Kidney (tissue), 14 donors: ENCODE measurements around the gene CYP11A1. TPM values are rescaled to one million over a fixed set of nuclear protein-coding genes. Genes with fewer than 3 reads are reported as not detected.

ENCODE experiments used
- DNase-seq, 5 donors: peaks; one replicate each; pipeline ENCODE4 v3.0.0-alpha.2; 2013 to 2020
- FAIRE-seq: peaks from 2 replicates; lab custom pipeline; 2012; peaks lifted over from hg19 to GRCh38; lab: Jason Lieb, UNC
- H3K27ac ChIP-seq, 2 donors: one replicate each; pipeline ENCODE4 v1.7.0; 2013; ENCODE audit warnings: low read depth in 2 of 2, low read length in 2 of 2, inconsistent platforms in 1 of 2
- H3K27me3 ChIP-seq: one replicate; pipeline ENCODE4 v1.7.1; 2013; ENCODE audit warnings: low read length, inconsistent platforms; ENCODE audit not compliant: control insufficient read depth, insufficient read depth
- H3K36me3 ChIP-seq, 3 donors: one replicate each; pipeline versions ENCODE4 v1.7.0 to v1.7.1; 2013; ENCODE audit warnings: low read length in 3 of 3, control low read depth in 1 of 3, inconsistent platforms in 1 of 3; ENCODE audit not compliant: insufficient read depth in 3 of 3, control insufficient read depth in 2 of 3
- H3K4me1 ChIP-seq, 3 donors: one replicate each; pipeline versions ENCODE4 v1.7.0 to v1.7.1; 2013; ENCODE audit warnings: low read length in 3 of 3, inconsistent platforms in 1 of 3, low read depth in 1 of 3; ENCODE audit not compliant: control insufficient read depth in 2 of 3, insufficient read depth in 2 of 3
- H3K4me3 ChIP-seq, 3 donors: one replicate each; pipeline versions ENCODE4 v1.7.0 to v1.8.1; 2013; ENCODE audit warnings: low read length in 3 of 3, control low read depth in 1 of 3, inconsistent platforms in 1 of 3
- H3K9ac ChIP-seq, 3 donors: one replicate each; pipeline versions ENCODE4 v1.7.0 to v1.7.1; 2013; ENCODE audit warnings: low read length in 3 of 3, control low read depth in 1 of 3, inconsistent platforms in 1 of 3
- H3K9me3 ChIP-seq, 3 donors: one replicate each; pipeline versions ENCODE4 v1.7.0 to v1.7.1; 2013; ENCODE audit warnings: low read length in 3 of 3, control low read depth in 1 of 3, inconsistent platforms in 1 of 3; ENCODE audit not compliant: control insufficient read depth in 2 of 3, insufficient read depth in 1 of 3
- intact Hi-C: fragments of 100-400 bp; cut with DNase I; formaldehyde crosslinking; loops from one replicate; pipeline ENCODE4 v1.11.1; 2022
- polyA plus RNA-seq: library from polyadenylated mRNA; stranded (reverse); fragments of 350-450 nt; fragmentation: Illumina TruSeq; extraction: RNeasy Lipid Tissue Mini Kit (QIAGEN cat#74804); gene quantifications from one replicate; pipeline ENCODE4 v1.2.3, GENCODE V29; 2014; ENCODE audit warnings: low read depth, low replicate concordance; ENCODE audit not compliant: insufficient read depth
- total RNA-seq: library from RNA; stranded (reverse); fragmentation: NEBNext Ultra II Directional; extraction: Animal tissue kit (Norgen Biotek cat#: 25700); gene quantifications from one replicate; pipeline ENCODE4 v1.2.1, GENCODE V29; 2021
- TF ChIP-seq, protein P1 (sequence below): IDR thresholded peaks from 3 replicates; pipeline ENCODE4 v1.5.1; 2012; ENCODE audit warnings: mild to moderate bottlenecking, moderate library complexity, borderline replicate concordance; ENCODE audit not compliant: insufficient read depth; ENCODE audit errors: extremely low read depth
- donor health status: control.
- donor health status: control.
- donor health status: control.
- donor health status: control.
- donor health status: control.
- donor health status: DM: yes; HTN: yes; CAD: no.
- donor health status: Normal renal cell carcinoma (clear cell type).

CYP11A1 gene
- total and polyA plus RNA-seq, 2 donors from 2014 or later: 0.13 to 2.7 TPM

DNA sequence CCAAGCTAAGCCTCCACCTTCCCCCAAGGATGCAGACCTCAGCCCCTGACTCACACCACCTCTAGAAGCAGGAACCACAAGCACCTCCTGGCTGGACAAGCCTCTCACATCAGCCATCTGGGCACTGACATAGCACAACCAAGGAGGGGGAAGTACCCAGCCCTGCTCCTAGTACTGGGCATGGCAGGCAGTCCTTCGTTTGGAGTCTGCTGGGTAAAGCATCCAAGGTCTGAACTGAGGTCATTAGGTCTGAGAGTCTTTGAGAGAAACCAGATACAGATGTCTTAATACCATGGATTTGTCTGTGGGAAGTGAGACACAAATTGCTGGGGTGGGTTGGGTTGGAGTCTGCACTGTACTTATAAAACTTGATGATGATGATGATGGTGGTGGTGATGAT lies 69.6 kb downstream of the CYP11A1 start:
- Histone ChIP-seq H3K4me1 (peaks cover 0 to 2% (median 0%) of the 10 kb centered on the region in 3 donors), H3K27ac (no peak overlapping the region), H3K27me3 (no peaks in the 10 kb centered on the region), H3K9ac (no peak overlapping the region), H3K4me3 (no peak overlapping the region), H3K9me3 (no peaks in the 10 kb centered on the region), H3K36me3 (no peaks in the 10 kb centered on the region)
- FAIRE-seq (no peak), DNase-seq (no peak)
- intact Hi-C loops: no loop called here
- TF ChIP-seq, protein P1, sequence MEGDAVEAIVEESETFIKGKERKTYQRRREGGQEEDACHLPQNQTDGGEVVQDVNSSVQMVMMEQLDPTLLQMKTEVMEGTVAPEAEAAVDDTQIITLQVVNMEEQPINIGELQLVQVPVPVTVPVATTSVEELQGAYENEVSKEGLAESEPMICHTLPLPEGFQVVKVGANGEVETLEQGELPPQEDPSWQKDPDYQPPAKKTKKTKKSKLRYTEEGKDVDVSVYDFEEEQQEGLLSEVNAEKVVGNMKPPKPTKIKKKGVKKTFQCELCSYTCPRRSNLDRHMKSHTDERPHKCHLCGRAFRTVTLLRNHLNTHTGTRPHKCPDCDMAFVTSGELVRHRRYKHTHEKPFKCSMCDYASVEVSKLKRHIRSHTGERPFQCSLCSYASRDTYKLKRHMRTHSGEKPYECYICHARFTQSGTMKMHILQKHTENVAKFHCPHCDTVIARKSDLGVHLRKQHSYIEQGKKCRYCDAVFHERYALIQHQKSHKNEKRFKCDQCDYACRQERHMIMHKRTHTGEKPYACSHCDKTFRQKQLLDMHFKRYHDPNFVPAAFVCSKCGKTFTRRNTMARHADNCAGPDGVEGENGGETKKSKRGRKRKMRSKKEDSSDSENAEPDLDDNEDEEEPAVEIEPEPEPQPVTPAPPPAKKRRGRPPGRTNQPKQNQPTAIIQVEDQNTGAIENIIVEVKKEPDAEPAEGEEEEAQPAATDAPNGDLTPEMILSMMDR: no peak

DNA sequence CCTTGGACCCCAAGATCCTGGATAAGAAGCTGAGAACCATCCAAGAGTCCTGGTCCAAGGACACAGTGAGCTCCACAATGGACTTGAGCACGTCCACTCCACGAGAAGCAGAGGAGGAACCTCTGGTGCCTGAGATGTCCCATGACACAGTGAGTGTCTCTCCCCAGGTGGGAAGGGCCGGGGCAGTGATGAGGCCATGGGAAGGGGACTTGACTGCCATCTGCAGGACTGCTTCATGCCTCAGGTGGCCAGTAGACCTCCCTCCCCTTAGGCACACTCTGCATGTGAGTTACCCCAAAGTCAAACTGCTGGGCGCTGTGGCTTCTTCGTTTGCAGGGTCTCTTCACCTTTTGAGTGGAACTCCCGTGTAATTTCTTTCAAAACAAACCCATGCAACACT lies 71.6 kb downstream of the CYP11A1 start:
- Histone ChIP-seq H3K27ac (no peak overlapping the region), H3K9me3 (no peaks in the 10 kb centered on the region), H3K9ac (no peak overlapping the region), H3K4me1 (no peaks in the 10 kb centered on the region), H3K36me3 (no peaks in the 10 kb centered on the region), H3K4me3 (no peak overlapping the region), H3K27me3 (no peaks in the 10 kb centered on the region)
- intact Hi-C loops: no loop called here
- TF ChIP-seq, protein P1: no peak
- DNase-seq (no peak), FAIRE-seq (no peak)

GRCh38 chr15:74294010-74294409 lies 73.4 kb downstream of the CYP11A1 start:
- H3K4me1 ChIP-seq: no peaks in the 10 kb centered on the region
- no peak overlapping the region for H3K4me3 ChIP-seq
- TF ChIP-seq, protein P1: no peak
- intact Hi-C loops: no loop called here
- DNase-seq (no peak), FAIRE-seq (no peak)
- no peak overlapping the region for H3K9ac ChIP-seq
- H3K27me3 ChIP-seq: no peaks in the 10 kb centered on the region
- no peaks in the 10 kb centered on the region for H3K36me3 ChIP-seq
- H3K9me3 ChIP-seq: no peaks in the 10 kb centered on the region
- H3K27ac ChIP-seq: no peak overlapping the region
